ENCODE measurements around the gene ERBB4. TPM values are rescaled to one million over a fixed set of nuclear protein-coding genes. Genes with fewer than 3 reads are reported as not detected.
A peak's percentile ranks its signal among the peaks of the same experiment; 100 is the strongest.

ERBB4 gene
- 0.12 TPM for total RNA-seq

- peak; percentile 56 for ATAC-seq
Observed at GRCh38 chr2:212538305-212539071, at the start of gene ERBB4. Gene ERBB4, minus strand, starts transcription at chr2:212538802. Its CDS starts 272 bp downstream, at chr2:212538530.

- ATAC-seq: no peak
Observed at GRCh38 chr2:212580117-212580516, 41.5 kb upstream of the ERBB4 start.

- ATAC-seq: no peak
Observed at GRCh38 chr2:212556296-212556695, 17.7 kb upstream of the ERBB4 start.

- no peak for ATAC-seq
Observed at GRCh38 chr2:212554233-212554632, 15.6 kb upstream of the ERBB4 start.

GRCh38 chr2:212549941-212550340, 11.3 kb upstream of the ERBB4 start:
- ATAC-seq: no peak

GRCh38 chr2:212549463-212549862, 10.9 kb upstream of the ERBB4 start:
- ATAC-seq: no peak

- ATAC-seq: no peak
Observed at GRCh38 chr2:212548455-212548819, 9.8 kb upstream of the ERBB4 start.

GRCh38 chr2:212547716-212548454, 9.3 kb upstream of the ERBB4 start:
- ATAC-seq: no peak

- ATAC-seq: no peak
Observed at GRCh38 chr2:212546669-212547068, 8.1 kb upstream of the ERBB4 start.

GRCh38 chr2:212540341-212540740, 1.7 kb upstream of the ERBB4 start:
- ATAC-seq: no peak

- ATAC-seq: peak; percentile 59
Observed at GRCh38 chr2:212539072-212539880, 674 bp upstream of the ERBB4 start.

GRCh38 chr2:212537726-212538304, 787 bp downstream of the ERBB4 start:
- peak; percentile 42 for ATAC-seq

- ATAC-seq: no peak
Observed at GRCh38 chr2:212536817-212537725, 1.5 kb downstream of the ERBB4 start.

GRCh38 chr2:212535996-212536816, 2.4 kb downstream of the ERBB4 start:
- ATAC-seq: no peak

GRCh38 chr2:212534336-212534735, 4.3 kb downstream of the ERBB4 start:
- no peak for ATAC-seq

- no peak for ATAC-seq
Observed at GRCh38 chr2:212532585-212532984, 6.0 kb downstream of the ERBB4 start.

GRCh38 chr2:212532087-212532486, 6.5 kb downstream of the ERBB4 start:
- no peak for ATAC-seq

GRCh38 chr2:212531499-212531898, 7.1 kb downstream of the ERBB4 start:
- no peak for ATAC-seq

GRCh38 chr2:212530991-212531390, 7.6 kb downstream of the ERBB4 start:
- ATAC-seq: no peak

- ATAC-seq: no peak
Observed at GRCh38 chr2:212530373-212530772, 8.2 kb downstream of the ERBB4 start.
